ENCODE results near the gene ZNF385A. TPM values are rescaled to one million over a fixed set of nuclear protein-coding genes. Genes with fewer than 3 reads are reported as not detected.

The ZNF385A gene
- total RNA-seq, 1 donor from 2014 or later = 24.4 TPM

DNA sequence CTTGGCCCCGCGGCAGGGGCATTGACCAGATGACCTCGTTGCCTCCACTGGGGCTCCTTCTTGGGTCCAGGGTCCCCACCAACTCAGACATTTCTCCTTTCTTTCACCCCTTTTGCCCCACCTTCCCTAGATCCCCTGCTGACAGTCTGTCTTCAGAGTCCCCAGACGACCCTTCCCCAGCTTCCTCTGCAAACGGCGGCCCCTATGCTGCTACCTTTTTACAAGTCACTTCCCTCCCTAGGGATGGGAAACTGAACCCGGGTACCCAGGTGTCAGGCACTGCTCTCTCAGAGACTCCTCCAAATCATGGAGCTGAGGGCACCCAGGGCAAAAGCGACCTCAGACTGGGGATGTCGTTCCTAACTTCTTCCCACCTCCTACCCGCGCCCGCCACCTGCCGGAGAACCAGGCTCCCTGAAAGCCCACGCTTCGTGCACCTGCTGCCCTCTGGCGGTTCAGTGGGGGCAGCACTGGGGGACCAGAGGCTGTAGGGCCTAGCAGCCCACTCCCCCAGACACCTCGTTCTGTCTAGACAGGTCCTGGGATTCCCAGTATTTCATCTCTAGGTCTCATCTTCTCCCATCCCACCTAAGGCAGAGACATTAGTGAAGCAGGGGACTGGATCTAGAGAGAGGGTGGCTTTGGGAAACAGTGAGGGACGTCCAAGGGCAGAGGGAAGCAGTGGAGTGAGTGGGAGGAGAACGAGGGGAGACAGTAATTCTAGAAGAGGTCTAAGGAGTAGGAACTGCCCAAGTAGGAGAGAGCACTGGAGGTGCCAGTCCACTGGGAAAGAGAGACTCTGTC, 4.9 kb downstream of the ZNF385A start:
- Mint-ChIP-seq H3K4me1 (ENCODE audit: low read depth, unreplicated experiment) (peaks cover 26% of the 10 kb centered on the region), H3K9me3 (ENCODE audit: unreplicated experiment) (peaks cover 3% of the 10 kb centered on the region), H3K27ac (ENCODE audit: unreplicated experiment) (peak overlapping the region; percentile 43), H3K27me3 (ENCODE audit: low read depth, unreplicated experiment) (peaks cover 6% of the 10 kb centered on the region), H3K4me3 (ENCODE audit: unreplicated experiment) (peak overlapping the region; percentile 78), H3K36me3 (ENCODE audit: low read depth, unreplicated experiment) (peaks cover 16% of the 10 kb centered on the region)
- no peak for FAIRE-seq
- DNase-seq (ENCODE audit: low read depth) = peak; percentile 51
- no peak for TF ChIP-seq EZH2 (IDR thresholded peaks at IDR 0.05; ENCODE audit: insufficient read depth, low read length)
- TF ChIP-seq, protein P1, sequence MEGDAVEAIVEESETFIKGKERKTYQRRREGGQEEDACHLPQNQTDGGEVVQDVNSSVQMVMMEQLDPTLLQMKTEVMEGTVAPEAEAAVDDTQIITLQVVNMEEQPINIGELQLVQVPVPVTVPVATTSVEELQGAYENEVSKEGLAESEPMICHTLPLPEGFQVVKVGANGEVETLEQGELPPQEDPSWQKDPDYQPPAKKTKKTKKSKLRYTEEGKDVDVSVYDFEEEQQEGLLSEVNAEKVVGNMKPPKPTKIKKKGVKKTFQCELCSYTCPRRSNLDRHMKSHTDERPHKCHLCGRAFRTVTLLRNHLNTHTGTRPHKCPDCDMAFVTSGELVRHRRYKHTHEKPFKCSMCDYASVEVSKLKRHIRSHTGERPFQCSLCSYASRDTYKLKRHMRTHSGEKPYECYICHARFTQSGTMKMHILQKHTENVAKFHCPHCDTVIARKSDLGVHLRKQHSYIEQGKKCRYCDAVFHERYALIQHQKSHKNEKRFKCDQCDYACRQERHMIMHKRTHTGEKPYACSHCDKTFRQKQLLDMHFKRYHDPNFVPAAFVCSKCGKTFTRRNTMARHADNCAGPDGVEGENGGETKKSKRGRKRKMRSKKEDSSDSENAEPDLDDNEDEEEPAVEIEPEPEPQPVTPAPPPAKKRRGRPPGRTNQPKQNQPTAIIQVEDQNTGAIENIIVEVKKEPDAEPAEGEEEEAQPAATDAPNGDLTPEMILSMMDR (IDR thresholded peaks at IDR 0.05; ENCODE audit: insufficient read depth, low read depth, low read length) = peak; percentile 100
- Histone ChIP-seq H3K79me2 (ENCODE audit: insufficient read depth, low read length) (no peaks in the 10 kb centered on the region), H3K36me3 (ENCODE audit: insufficient read depth, low read length) (no peaks in the 10 kb centered on the region), H3K4me1 (ENCODE audit: insufficient read depth, low read length) (peaks cover 21% of the 10 kb centered on the region), H3K4me3 (ENCODE audit: insufficient read depth, low read depth, low read length) (peak overlapping the region; percentile 47), H3K9ac (ENCODE audit: low read length) (peak overlapping the region; percentile 68), H3K4me2 (ENCODE audit: low read length) (peak overlapping the region; percentile 96), H3K27me3 (ENCODE audit: insufficient read depth, low read length) (no peaks in the 10 kb centered on the region), H4K20me1 (ENCODE audit: insufficient read depth, low read length) (peaks cover 4% of the 10 kb centered on the region), H3K9me3 (ENCODE audit: insufficient read depth, low read depth, low read length) (no peaks in the 10 kb centered on the region), H2AFZ (ENCODE audit: low read depth, low read length) (peak overlapping the region; percentile 66), H3K27ac (ENCODE audit: low read depth, low read length) (no peak overlapping the region)

DNA sequence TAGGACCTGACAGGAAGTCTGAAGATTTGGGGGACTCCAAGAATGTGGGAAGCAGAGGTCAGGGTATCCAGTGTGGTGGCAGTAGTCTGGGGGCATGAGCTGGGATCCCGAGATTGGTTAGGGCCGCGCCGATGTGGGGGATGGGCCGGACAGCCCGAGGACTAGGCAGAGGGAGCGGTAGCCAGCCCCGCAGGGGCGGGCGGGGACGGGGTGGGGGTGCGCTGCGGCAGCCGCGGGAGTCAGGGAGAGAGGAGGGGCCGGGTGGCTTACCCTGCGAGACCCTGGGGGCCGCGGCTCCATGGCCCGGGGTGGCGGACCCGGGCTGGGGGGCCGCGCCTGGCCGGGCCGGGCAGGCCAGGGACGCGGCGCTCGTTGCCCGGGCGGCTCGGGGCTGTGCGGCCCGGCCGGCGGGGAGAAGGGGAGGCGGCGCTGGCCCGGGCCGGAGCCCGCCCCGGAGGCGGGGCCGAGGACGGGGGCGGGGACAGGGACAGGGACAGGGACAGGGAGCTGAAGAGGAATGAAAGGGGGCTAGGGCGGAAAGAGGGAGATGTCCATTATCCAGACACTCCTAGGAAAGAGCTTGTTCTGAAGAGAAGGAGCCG, 5.6 kb downstream of the ZNF385A start:
- Histone ChIP-seq H3K79me2 (ENCODE audit: insufficient read depth, low read length) (no peaks in the 10 kb centered on the region), H3K27me3 (ENCODE audit: insufficient read depth, low read length) (no peaks in the 10 kb centered on the region), H3K4me1 (ENCODE audit: insufficient read depth, low read length) (peaks cover 28% of the 10 kb centered on the region), H3K9me3 (ENCODE audit: insufficient read depth, low read depth, low read length) (no peaks in the 10 kb centered on the region), H2AFZ (ENCODE audit: low read depth, low read length) (peak overlapping the region; percentile 66), H4K20me1 (ENCODE audit: insufficient read depth, low read length) (peaks cover 4% of the 10 kb centered on the region), H3K27ac (ENCODE audit: low read depth, low read length) (no peak overlapping the region), H3K4me3 (ENCODE audit: insufficient read depth, low read depth, low read length) (peak overlapping the region; percentile 47), H3K9ac (ENCODE audit: low read length) (peak overlapping the region; percentile 68), H3K36me3 (ENCODE audit: insufficient read depth, low read length) (no peaks in the 10 kb centered on the region), H3K4me2 (ENCODE audit: low read length) (peak overlapping the region; percentile 96)
- peaks cover 26% of the 10 kb centered on the region for H3K4me1 Mint-ChIP-seq (ENCODE audit: low read depth, unreplicated experiment)
- TF ChIP-seq, protein P1 (IDR thresholded peaks at IDR 0.05; ENCODE audit: insufficient read depth, low read depth, low read length) = no peak
- no peak for TF ChIP-seq EZH2 (IDR thresholded peaks at IDR 0.05; ENCODE audit: insufficient read depth, low read length)
- FAIRE-seq (no peak), DNase-seq (ENCODE audit: low read depth) (no peak)
- H3K27me3 Mint-ChIP-seq (ENCODE audit: low read depth, unreplicated experiment) = peaks cover 6% of the 10 kb centered on the region
- peaks cover 14% of the 10 kb centered on the region for H3K36me3 Mint-ChIP-seq (ENCODE audit: low read depth, unreplicated experiment)
- peaks cover 3% of the 10 kb centered on the region for H3K9me3 Mint-ChIP-seq (ENCODE audit: unreplicated experiment)
- no peak overlapping the region for H3K27ac Mint-ChIP-seq (ENCODE audit: unreplicated experiment)
- peak overlapping the region; percentile 78 for H3K4me3 Mint-ChIP-seq (ENCODE audit: unreplicated experiment)
